Measurements from ENCODE around the gene CORO2A. TPM values are rescaled to one million over a fixed set of nuclear protein-coding genes. Genes with fewer than 3 reads are reported as not detected.
"Not testable (repeated sequence)": the region's sequence is repeated elsewhere in the genome, so short reads cannot be mapped to it uniquely, and the experiment has no call there.

Gene CORO2A
- total RNA-seq, 1 experiment from 2014 or later, result 15.8 TPM

DNA sequence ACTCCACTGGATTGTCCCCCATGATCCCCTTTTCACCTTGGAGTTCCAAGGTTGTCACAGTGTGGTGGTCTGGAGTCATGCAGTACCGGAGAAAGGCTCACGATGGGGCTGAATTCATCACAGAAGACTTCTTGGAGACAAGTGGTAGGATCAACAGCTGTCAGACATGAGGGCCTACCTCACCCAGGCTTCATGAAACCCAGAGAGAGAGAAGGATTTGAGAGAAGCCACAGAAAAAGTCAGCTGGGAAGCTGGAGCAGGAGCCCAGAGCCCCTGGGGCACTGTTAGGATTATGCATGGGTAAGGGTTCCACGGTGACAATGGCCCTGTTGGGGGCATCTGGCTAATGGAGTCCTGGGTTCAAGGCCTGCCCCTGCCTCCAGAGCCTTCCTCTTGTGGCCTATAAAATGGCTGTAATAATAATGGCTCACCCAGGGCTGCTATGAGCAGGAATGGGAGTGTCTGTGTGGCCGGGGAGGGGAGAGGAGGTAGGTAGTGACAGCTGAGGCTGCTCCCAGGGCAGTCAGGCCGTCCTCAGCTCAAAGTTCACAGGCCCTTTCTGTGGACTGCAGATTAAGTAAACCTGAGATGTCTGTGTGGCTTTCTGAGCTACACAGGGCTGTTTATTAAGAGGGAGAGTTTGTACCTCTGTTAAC is 74.3 kb downstream of the CORO2A start:
- peaks cover 13% of the 10 kb centered on the region for H3K27me3 Mint-ChIP-seq (ENCODE audit: low read depth)
- Histone ChIP-seq H3K23ac (ENCODE audit: insufficient read length, low read depth, low read length) (no peak overlapping the region), H2AK5ac (ENCODE audit: insufficient read length, low read length) (no peak overlapping the region), H4K91ac (ENCODE audit: insufficient read length, low read depth, low read length) (no peak overlapping the region), H3K14ac (ENCODE audit: insufficient read depth, low read length) (no peak overlapping the region), H3K4me1 (ENCODE audit: insufficient read depth, low read length) (no peaks in the 10 kb centered on the region), H3K27me3 (ENCODE audit: insufficient read depth, low read length) (no peaks in the 10 kb centered on the region), H4K20me1 (ENCODE audit: control insufficient read depth, insufficient read depth, insufficient read length) (no peaks in the 10 kb centered on the region), H4K5ac (ENCODE audit: insufficient read length, low read depth, low read length) (no peak overlapping the region), H3K18ac (ENCODE audit: insufficient read length, low read depth, low read length) (no peak overlapping the region), H3K9ac (ENCODE audit: extremely low read depth, insufficient read length, low read length) (no peak overlapping the region), H2AFZ (ENCODE audit: low read length) (no peak overlapping the region), H3K4me2 (ENCODE audit: insufficient read depth, insufficient read length, low read length) (peak overlapping the region; percentile 56), H3K79me2 (ENCODE audit: insufficient read depth, low read length) (no peaks in the 10 kb centered on the region), H2BK120ac (ENCODE audit: low read depth, low read length, poor library complexity, severe bottlenecking) (no peak overlapping the region), H4K8ac (replicated peaks; ENCODE audit: insufficient read length, low read depth, low read length) (no peak overlapping the region), H2BK15ac (ENCODE audit: low read depth, low read length) (no peak overlapping the region), H2BK20ac (ENCODE audit: low read depth, low read length, poor library complexity, severe bottlenecking) (no peak overlapping the region), H3K4ac (ENCODE audit: low read depth, low read length) (no peak overlapping the region), H3K56ac (ENCODE audit: insufficient read length, low read depth, low read length) (no peak overlapping the region), H2BK12ac (ENCODE audit: insufficient read length, low read depth, low read length) (no peak overlapping the region), H3K9me3 (ENCODE audit: control insufficient read depth, low read depth, low read length) (no peaks in the 10 kb centered on the region), H2BK5ac (ENCODE audit: insufficient read length, low read length) (no peak overlapping the region), H3K27ac (ENCODE audit: insufficient read length, low read depth, low read length) (no peak overlapping the region), H3K79me1 (ENCODE audit: insufficient read depth, low read depth, low read length, poor library complexity, severe bottlenecking) (no peaks in the 10 kb centered on the region), H3K23me2 (ENCODE audit: insufficient read length, low read depth, low read length, poor library complexity, severe bottlenecking) (peaks cover 8% of the 10 kb centered on the region), H3T11ph (ENCODE audit: low read length) (no peak overlapping the region)
- peaks cover 0 to 2% (median 0%) of the 10 kb centered on the region in 3 experiments; a peak in 1 of 7 replicates for H3K36me3 Mint-ChIP-seq (ENCODE audit: insufficient read depth in 1 of 3, low read depth in 3 of 3)
- H3K27ac Mint-ChIP-seq, result peak overlapping the region in 1 of 3 experiments; percentile 19; a peak in 2 of 7 replicates
- no CpG with 5 or more reads among the region's 5 CpGs for WGBS (ENCODE audit: extremely low coverage, insufficient read length, low lambda C conversion rate)
- peaks cover 12 to 13% of the 10 kb centered on the region in 2 experiments for H3K4me1 Mint-ChIP-seq
- peak overlapping the region; percentile 78 to 79 for H3K4me3 Mint-ChIP-seq
- no peak for DNase-seq
- H3K9me3 Mint-ChIP-seq, result no peaks in the 10 kb centered on the region; a peak in 2 of 5 replicates
- TF ChIP-seq, protein P1, sequence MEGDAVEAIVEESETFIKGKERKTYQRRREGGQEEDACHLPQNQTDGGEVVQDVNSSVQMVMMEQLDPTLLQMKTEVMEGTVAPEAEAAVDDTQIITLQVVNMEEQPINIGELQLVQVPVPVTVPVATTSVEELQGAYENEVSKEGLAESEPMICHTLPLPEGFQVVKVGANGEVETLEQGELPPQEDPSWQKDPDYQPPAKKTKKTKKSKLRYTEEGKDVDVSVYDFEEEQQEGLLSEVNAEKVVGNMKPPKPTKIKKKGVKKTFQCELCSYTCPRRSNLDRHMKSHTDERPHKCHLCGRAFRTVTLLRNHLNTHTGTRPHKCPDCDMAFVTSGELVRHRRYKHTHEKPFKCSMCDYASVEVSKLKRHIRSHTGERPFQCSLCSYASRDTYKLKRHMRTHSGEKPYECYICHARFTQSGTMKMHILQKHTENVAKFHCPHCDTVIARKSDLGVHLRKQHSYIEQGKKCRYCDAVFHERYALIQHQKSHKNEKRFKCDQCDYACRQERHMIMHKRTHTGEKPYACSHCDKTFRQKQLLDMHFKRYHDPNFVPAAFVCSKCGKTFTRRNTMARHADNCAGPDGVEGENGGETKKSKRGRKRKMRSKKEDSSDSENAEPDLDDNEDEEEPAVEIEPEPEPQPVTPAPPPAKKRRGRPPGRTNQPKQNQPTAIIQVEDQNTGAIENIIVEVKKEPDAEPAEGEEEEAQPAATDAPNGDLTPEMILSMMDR (conservative IDR thresholded peaks at IDR 0.05), result peak; percentile 24; the same call in 2 of the 3 replicates

DNA sequence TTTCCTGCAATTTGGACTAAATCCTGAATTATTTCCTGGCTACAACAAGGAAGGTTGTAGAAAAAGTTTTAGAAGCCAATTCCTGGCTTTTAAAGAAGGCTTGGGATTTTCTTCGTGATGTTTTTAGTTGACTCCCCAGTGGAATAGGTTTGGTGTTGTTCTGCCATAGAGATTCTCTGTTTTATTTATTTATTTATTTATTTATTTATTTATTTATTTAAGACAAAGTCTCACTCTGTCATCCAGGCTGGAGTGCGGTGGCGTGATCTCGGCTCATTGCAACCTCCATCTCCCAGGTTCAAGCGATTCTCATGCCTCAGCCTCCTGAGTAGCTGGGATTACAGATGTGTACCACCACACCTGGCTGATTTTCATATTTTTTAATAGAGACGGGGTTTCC is 75.3 kb downstream of the CORO2A start:
- not testable (repeated sequence) for H3K79me1 ChIP-seq (ENCODE audit: insufficient read depth, low read depth, low read length, poor library complexity, severe bottlenecking); H3K79me2 ChIP-seq (ENCODE audit: insufficient read depth, low read length); H3K18ac ChIP-seq (ENCODE audit: insufficient read length, low read depth, low read length); H4K20me1 ChIP-seq (ENCODE audit: control insufficient read depth, insufficient read depth, insufficient read length); H2BK20ac ChIP-seq (ENCODE audit: low read depth, low read length, poor library complexity, severe bottlenecking); H3K27ac ChIP-seq (ENCODE audit: insufficient read length, low read depth, low read length); H3K56ac ChIP-seq (ENCODE audit: insufficient read length, low read depth, low read length); H2AK5ac ChIP-seq (ENCODE audit: insufficient read length, low read length); H3K23ac ChIP-seq (ENCODE audit: insufficient read length, low read depth, low read length); H3K9me3 ChIP-seq (ENCODE audit: control insufficient read depth, low read depth, low read length); H2AFZ ChIP-seq (ENCODE audit: low read length); H3K14ac ChIP-seq (ENCODE audit: insufficient read depth, low read length); H3K23me2 ChIP-seq (ENCODE audit: insufficient read length, low read depth, low read length, poor library complexity, severe bottlenecking); H4K8ac ChIP-seq (replicated peaks; ENCODE audit: insufficient read length, low read depth, low read length); H3K4me3 Mint-ChIP-seq; H3K9ac ChIP-seq (ENCODE audit: extremely low read depth, insufficient read length, low read length); H2BK15ac ChIP-seq (ENCODE audit: low read depth, low read length); H3K27ac Mint-ChIP-seq; H3K27me3 ChIP-seq (ENCODE audit: insufficient read depth, low read length); H3K36me3 Mint-ChIP-seq (ENCODE audit: insufficient read depth in 1 of 3, low read depth in 3 of 3); H3K4me2 ChIP-seq (ENCODE audit: insufficient read depth, insufficient read length, low read length); H3K9me3 Mint-ChIP-seq; H2BK120ac ChIP-seq (ENCODE audit: low read depth, low read length, poor library complexity, severe bottlenecking); H4K91ac ChIP-seq (ENCODE audit: insufficient read length, low read depth, low read length); H3T11ph ChIP-seq (ENCODE audit: low read length); DNase-seq; H2BK5ac ChIP-seq (ENCODE audit: insufficient read length, low read length); H2BK12ac ChIP-seq (ENCODE audit: insufficient read length, low read depth, low read length); H3K4me1 ChIP-seq (ENCODE audit: insufficient read depth, low read length); H4K5ac ChIP-seq (ENCODE audit: insufficient read length, low read depth, low read length); H3K4ac ChIP-seq (ENCODE audit: low read depth, low read length)
- WGBS (ENCODE audit: extremely low coverage, insufficient read length, low lambda C conversion rate), result no CpG with 5 or more reads among the region's 6 CpGs
- H3K27me3 Mint-ChIP-seq (ENCODE audit: low read depth), result peaks cover 13% of the 10 kb centered on the region
- peaks cover 12 to 13% of the 10 kb centered on the region in 2 experiments for H3K4me1 Mint-ChIP-seq
